Measurements from ENCODE around the gene SSTR5.

DNA sequence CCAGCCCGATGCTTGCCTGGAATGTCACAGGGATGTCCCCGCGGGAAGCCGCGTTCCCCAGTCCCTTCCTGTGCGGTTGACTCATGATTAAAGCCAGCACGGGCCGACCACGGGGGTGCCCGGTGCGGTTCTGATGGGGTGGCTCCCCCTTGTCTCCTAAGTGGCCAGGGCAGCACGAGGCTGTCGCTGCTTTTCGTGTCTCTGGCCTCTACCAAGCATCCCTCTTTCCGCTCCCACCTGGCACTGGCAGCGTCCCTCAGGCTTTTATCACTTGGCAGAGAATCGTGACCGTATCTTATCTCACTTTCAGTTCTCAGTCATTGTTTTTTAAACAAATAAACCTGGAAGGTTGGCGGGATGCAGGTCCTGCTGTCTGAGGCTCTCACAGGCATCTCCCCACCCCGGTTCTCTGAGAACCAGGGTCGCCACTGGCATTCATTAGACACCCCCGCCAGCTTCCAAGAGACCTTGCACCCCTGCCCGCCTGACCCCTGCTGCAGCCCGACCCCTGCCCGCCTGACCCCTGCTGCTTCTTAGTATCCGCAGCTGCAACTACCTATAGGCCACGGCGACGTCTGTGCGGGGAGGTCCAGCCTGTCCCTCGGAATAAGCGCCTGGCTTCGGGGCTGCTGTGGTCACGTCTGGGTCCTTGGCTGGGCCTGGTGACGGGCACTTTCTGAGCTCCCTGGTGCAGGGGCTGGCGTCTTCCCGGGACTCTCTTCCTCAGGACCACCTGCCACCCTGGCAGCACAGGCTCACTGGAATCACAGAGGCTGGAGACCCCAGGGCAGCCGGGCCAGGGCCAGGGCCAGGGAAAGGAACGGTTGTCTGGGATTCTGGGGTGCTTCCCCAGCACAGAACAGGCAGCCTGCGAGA lies 16.0 kb downstream of the SSTR5 start:
- TF ChIP-seq, protein P1, sequence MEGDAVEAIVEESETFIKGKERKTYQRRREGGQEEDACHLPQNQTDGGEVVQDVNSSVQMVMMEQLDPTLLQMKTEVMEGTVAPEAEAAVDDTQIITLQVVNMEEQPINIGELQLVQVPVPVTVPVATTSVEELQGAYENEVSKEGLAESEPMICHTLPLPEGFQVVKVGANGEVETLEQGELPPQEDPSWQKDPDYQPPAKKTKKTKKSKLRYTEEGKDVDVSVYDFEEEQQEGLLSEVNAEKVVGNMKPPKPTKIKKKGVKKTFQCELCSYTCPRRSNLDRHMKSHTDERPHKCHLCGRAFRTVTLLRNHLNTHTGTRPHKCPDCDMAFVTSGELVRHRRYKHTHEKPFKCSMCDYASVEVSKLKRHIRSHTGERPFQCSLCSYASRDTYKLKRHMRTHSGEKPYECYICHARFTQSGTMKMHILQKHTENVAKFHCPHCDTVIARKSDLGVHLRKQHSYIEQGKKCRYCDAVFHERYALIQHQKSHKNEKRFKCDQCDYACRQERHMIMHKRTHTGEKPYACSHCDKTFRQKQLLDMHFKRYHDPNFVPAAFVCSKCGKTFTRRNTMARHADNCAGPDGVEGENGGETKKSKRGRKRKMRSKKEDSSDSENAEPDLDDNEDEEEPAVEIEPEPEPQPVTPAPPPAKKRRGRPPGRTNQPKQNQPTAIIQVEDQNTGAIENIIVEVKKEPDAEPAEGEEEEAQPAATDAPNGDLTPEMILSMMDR (IDR thresholded peaks at IDR 0.05), result no peak
- no peak for TF ChIP-seq EZH2 (IDR thresholded peaks at IDR 0.05; ENCODE audit: borderline replicate concordance, insufficient read depth, low read depth, low read length, poor library complexity, severe bottlenecking)

Data from B cell (primary cell).